ENCODE results near the gene GRK5.

GRK5 gene

DNA sequence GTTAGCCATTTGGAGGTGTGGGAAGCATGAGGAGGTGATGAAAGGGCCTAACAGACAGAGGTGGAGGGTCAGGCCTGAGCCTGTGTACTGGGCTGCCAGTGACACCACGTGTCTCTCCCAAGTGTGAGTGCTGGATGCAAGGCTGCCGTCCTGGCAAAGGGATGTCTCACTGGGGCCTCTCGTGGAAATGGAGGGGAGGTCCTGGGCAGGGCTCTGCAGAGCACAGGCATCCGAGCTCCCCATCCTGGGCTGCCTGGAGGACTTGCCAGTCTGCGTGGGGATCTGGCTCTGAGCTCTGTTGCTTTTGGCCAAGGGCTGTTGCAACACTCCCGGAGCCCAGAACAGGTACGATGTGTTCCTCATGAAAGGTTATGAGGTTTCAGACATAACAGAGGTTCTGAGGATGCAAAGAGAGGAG is 77.3 kb downstream of the GRK5 start:
- no peak overlapping the region for H2BK5ac ChIP-seq (ENCODE audit: low read depth, low read length, poor library complexity, severe bottlenecking)
- WGBS: 88% methylated on average over 7 of the region's 7 CpGs
- H3K4ac ChIP-seq (ENCODE audit: low read depth in 1 of 2, low read length in 2 of 2): no peak overlapping the region

DNA sequence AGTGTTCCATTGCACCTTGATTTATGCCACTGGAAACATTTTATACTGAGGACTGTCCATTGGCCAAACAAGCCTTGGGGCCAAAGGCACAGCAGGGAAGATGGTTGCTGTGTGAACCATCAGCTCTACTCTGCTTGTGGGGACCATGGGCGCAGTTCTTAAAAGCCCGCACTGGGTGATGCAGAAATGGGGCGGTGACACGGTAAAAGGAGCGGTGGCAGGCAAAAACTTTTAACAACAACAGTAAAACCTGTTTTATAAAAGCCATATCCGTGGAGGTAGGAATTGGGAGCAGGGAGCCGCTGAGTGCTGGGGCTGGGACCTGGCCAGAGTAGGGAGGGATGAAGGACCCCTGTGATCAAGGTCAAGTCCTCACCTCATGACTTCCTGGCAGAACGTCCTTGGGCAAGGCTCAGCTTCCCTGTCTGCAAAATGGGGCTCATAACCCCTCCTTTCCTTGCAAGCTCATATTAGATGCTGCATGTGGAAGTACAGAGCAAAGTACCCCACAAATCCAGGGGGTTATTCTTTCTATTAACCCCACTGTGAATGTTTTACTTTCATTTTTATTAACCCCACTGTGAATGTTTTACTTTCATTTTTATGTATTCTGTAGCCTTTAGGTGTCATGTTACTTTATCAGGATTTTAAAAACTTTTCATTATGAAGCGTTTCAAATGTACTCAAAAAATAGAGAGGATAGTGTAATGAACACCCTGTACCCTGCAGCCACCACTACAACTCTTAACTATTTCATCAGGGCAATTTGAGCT is 78.3 kb downstream of the GRK5 start:
- 93% methylated on average over 8 of the region's 9 CpGs for WGBS
- Histone ChIP-seq H3K9me3 (ENCODE audit: control insufficient read depth, low read length) (no peaks in the 10 kb centered on the region), H4K91ac (ENCODE audit: low read length) (no peak overlapping the region), H3K23ac (ENCODE audit: low read length in 2 of 2) (no peak overlapping the region), H3K9ac (ENCODE audit: low read length) (peak overlapping the region; percentile 33), H2AK5ac (ENCODE audit: low read length, severe bottlenecking) (no peak overlapping the region), H2BK120ac (ENCODE audit: low read depth, low read length) (no peak overlapping the region), H3K18ac (ENCODE audit: low read depth in 1 of 2, low read length in 2 of 2) (peak overlapping the region in 1 of 2 experiments; percentile 38), H3K14ac (ENCODE audit: low read length in 2 of 2) (no peak overlapping the region), H3K79me1 (replicated peaks; ENCODE audit: low read length, poor library complexity, severe bottlenecking) (peaks cover 39% of the 10 kb centered on the region), H2BK5ac (ENCODE audit: low read depth, low read length, poor library complexity, severe bottlenecking) (no peak overlapping the region), H2BK12ac (ENCODE audit: low read length in 2 of 2) (no peak overlapping the region), H3K4me1 (ENCODE audit: control insufficient read depth, insufficient read depth, low read depth, low read length) (peaks cover 40% of the 10 kb centered on the region), H3K27ac (ENCODE audit: low read length, poor library complexity, severe bottlenecking) (no peak overlapping the region), H2AFZ (ENCODE audit: low read depth, low read length) (no peak overlapping the region), H3K27me3 (ENCODE audit: control insufficient read depth in 1 of 2, insufficient read depth in 1 of 2, low read length in 2 of 2) (no peaks in the 10 kb centered on the region), H2BK15ac (ENCODE audit: low read depth, poor library complexity, severe bottlenecking) (peak overlapping the region; percentile 4), H3K4me2 (ENCODE audit: low read length, poor library complexity, severe bottlenecking) (no peak overlapping the region), H3K4ac (ENCODE audit: low read depth in 1 of 2, low read length in 2 of 2) (peak overlapping the region in 1 of 2 experiments; percentile 29), H3K4me3 (ENCODE audit: insufficient read depth in 1 of 2, low read depth in 1 of 2, low read length in 2 of 2) (peak overlapping the region in 1 of 2 experiments; percentile 40), H3K36me3 (ENCODE audit: control insufficient read depth in 1 of 2, insufficient read depth in 2 of 2, low read depth in 1 of 2, low read length in 2 of 2) (no peaks in the 10 kb centered on the region), H4K8ac (ENCODE audit: low read length) (peak overlapping the region; percentile 35)
- no peak for DNase-seq

More for the DNA sequence above, 77.3 kb downstream of the GRK5 start:
- Histone ChIP-seq H3K4me2 (ENCODE audit: low read length, poor library complexity, severe bottlenecking) (no peak overlapping the region), H3K23ac (ENCODE audit: low read length in 2 of 2) (no peak overlapping the region), H2BK12ac (ENCODE audit: low read length in 2 of 2) (no peak overlapping the region), H3K27me3 (ENCODE audit: control insufficient read depth in 1 of 2, insufficient read depth in 1 of 2, low read length in 2 of 2) (no peaks in the 10 kb centered on the region), H4K8ac (ENCODE audit: low read length) (no peak overlapping the region), H4K91ac (ENCODE audit: low read length) (no peak overlapping the region), H3K36me3 (ENCODE audit: control insufficient read depth in 1 of 2, insufficient read depth in 2 of 2, low read depth in 1 of 2, low read length in 2 of 2) (peaks cover 0 to under 1% of the 10 kb centered on the region in 2 experiments), H3K4me1 (ENCODE audit: control insufficient read depth, insufficient read depth, low read depth, low read length) (peaks cover 40% of the 10 kb centered on the region), H3K18ac (ENCODE audit: low read depth in 1 of 2, low read length in 2 of 2) (peak overlapping the region in 1 of 2 experiments; percentile 31), H2AFZ (ENCODE audit: low read depth, low read length) (no peak overlapping the region), H2BK120ac (ENCODE audit: low read depth, low read length) (no peak overlapping the region), H2BK15ac (ENCODE audit: low read depth, poor library complexity, severe bottlenecking) (no peak overlapping the region), H3K9me3 (ENCODE audit: control insufficient read depth, low read length) (no peaks in the 10 kb centered on the region), H3K14ac (ENCODE audit: low read length in 2 of 2) (no peak overlapping the region), H3K79me1 (replicated peaks; ENCODE audit: low read length, poor library complexity, severe bottlenecking) (peaks cover 42% of the 10 kb centered on the region), H3K27ac (ENCODE audit: low read length, poor library complexity, severe bottlenecking) (no peak overlapping the region), H3K9ac (ENCODE audit: low read length) (no peak overlapping the region), H2AK5ac (ENCODE audit: low read length, severe bottlenecking) (no peak overlapping the region), H3K4me3 (ENCODE audit: insufficient read depth in 1 of 2, low read depth in 1 of 2, low read length in 2 of 2) (no peak overlapping the region)
- DNase-seq: no peak

DNA sequence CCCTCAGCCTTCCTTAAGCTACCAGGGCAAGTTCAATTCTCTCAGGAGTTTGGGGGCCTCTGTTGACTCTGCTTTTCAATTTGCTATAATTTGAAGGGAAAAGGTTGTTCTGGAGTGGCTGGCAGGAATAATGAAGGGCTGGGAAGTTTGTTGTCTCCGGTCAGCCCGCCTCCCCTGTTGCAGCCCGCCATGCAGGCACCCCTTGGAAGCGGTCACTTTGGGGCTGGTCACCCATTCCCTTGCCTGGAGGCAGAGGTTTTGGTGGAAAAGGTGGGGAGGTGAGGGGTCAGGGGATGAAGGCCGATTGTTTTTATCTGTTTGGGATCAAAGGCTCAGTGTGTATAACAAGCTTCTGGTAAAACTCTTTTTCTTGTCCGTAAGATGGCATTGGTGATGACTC is 79.1 kb downstream of the GRK5 start:
- Histone ChIP-seq H3K18ac (ENCODE audit: low read depth in 1 of 2, low read length in 2 of 2) (peak overlapping the region in 1 of 2 experiments; percentile 76), H2BK15ac (ENCODE audit: low read depth, poor library complexity, severe bottlenecking) (no peak overlapping the region), H3K36me3 (ENCODE audit: control insufficient read depth in 1 of 2, insufficient read depth in 2 of 2, low read depth in 1 of 2, low read length in 2 of 2) (no peaks in the 10 kb centered on the region), H2BK5ac (ENCODE audit: low read depth, low read length, poor library complexity, severe bottlenecking) (no peak overlapping the region), H3K14ac (ENCODE audit: low read length in 2 of 2) (no peak overlapping the region), H3K4ac (ENCODE audit: low read depth in 1 of 2, low read length in 2 of 2) (no peak overlapping the region), H2BK120ac (ENCODE audit: low read depth, low read length) (no peak overlapping the region), H2BK12ac (ENCODE audit: low read length in 2 of 2) (no peak overlapping the region), H4K91ac (ENCODE audit: low read length) (no peak overlapping the region), H3K9ac (ENCODE audit: low read length) (no peak overlapping the region), H3K27ac (ENCODE audit: low read length, poor library complexity, severe bottlenecking) (no peak overlapping the region), H3K79me1 (replicated peaks; ENCODE audit: low read length, poor library complexity, severe bottlenecking) (peaks cover 41% of the 10 kb centered on the region), H2AFZ (ENCODE audit: low read depth, low read length) (no peak overlapping the region), H3K9me3 (ENCODE audit: control insufficient read depth, low read length) (no peaks in the 10 kb centered on the region), H2AK5ac (ENCODE audit: low read length, severe bottlenecking) (no peak overlapping the region), H3K23ac (ENCODE audit: low read length in 2 of 2) (no peak overlapping the region), H3K4me1 (ENCODE audit: control insufficient read depth, insufficient read depth, low read depth, low read length) (peaks cover 34% of the 10 kb centered on the region), H3K27me3 (ENCODE audit: control insufficient read depth in 1 of 2, insufficient read depth in 1 of 2, low read length in 2 of 2) (no peaks in the 10 kb centered on the region), H4K8ac (ENCODE audit: low read length) (no peak overlapping the region), H3K4me2 (ENCODE audit: low read length, poor library complexity, severe bottlenecking) (no peak overlapping the region), H3K4me3 (ENCODE audit: insufficient read depth in 1 of 2, low read depth in 1 of 2, low read length in 2 of 2) (no peak overlapping the region)
- 95% methylated on average over 6 of the region's 6 CpGs for WGBS
- no peak for DNase-seq

DNA sequence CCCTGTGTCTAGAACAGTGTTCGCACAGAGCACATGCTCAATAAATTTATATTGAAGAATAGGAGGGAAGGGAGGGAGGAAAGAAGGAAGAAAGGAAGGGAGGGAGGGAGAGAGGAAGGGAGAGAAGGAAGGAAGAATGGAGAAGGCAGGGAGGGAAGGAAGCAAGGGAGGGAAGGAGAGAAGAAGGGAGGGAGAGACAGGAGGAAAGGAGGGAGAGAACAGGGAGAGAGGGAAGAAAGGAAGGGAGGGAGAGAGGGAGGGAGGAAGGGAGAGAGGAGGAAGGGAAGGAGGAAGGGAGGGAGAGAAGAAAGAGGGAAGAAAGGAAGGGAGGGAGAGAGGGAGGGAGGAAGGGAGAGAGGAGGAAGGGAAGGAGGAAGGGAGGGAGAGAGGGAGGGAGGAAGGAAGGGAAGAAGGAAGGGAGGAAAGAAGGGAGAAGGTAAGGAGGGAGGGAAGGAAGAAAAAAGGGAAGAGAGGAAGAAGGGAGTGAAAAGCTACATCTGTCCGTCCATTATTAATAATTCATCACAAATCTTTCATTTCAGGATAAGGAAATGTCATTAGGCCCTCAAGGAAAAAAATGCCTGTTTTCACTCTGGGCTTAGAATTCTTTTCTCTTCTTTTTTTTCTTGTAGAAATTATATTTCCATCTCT is 79.7 kb downstream of the GRK5 start:
- no peak overlapping the region for H2BK12ac ChIP-seq (ENCODE audit: low read length in 2 of 2)
- peak overlapping the region in 1 of 2 experiments; percentile 39 for H3K14ac ChIP-seq (ENCODE audit: low read length in 2 of 2)
- H3K4me3 ChIP-seq (ENCODE audit: insufficient read depth in 1 of 2, low read depth in 1 of 2, low read length in 2 of 2): no peak overlapping the region
- H3K4me2 ChIP-seq (ENCODE audit: low read length, poor library complexity, severe bottlenecking): no peak overlapping the region
- no peak overlapping the region for H4K91ac ChIP-seq (ENCODE audit: low read length)
- H3K23ac ChIP-seq (ENCODE audit: low read length in 2 of 2): no peak overlapping the region
- H3K27me3 ChIP-seq (ENCODE audit: control insufficient read depth in 1 of 2, insufficient read depth in 1 of 2, low read length in 2 of 2): no peaks in the 10 kb centered on the region
- no peak overlapping the region for H2AK5ac ChIP-seq (ENCODE audit: low read length, severe bottlenecking)
- H3K79me1 ChIP-seq (replicated peaks; ENCODE audit: low read length, poor library complexity, severe bottlenecking): peaks cover 41% of the 10 kb centered on the region
- no peak overlapping the region for H3K9ac ChIP-seq (ENCODE audit: low read length)
- no peak overlapping the region for H2BK120ac ChIP-seq (ENCODE audit: low read depth, low read length)
- H2BK5ac ChIP-seq (ENCODE audit: low read depth, low read length, poor library complexity, severe bottlenecking): no peak overlapping the region
- no peak overlapping the region for H3K27ac ChIP-seq (ENCODE audit: low read length, poor library complexity, severe bottlenecking)
- H4K8ac ChIP-seq (ENCODE audit: low read length): no peak overlapping the region
- DNase-seq: no peak
- H3K9me3 ChIP-seq (ENCODE audit: control insufficient read depth, low read length): no peaks in the 10 kb centered on the region
- H3K4ac ChIP-seq (ENCODE audit: low read depth in 1 of 2, low read length in 2 of 2): no peak overlapping the region
- H2BK15ac ChIP-seq (ENCODE audit: low read depth, poor library complexity, severe bottlenecking): no peak overlapping the region
- H3K4me1 ChIP-seq (ENCODE audit: control insufficient read depth, insufficient read depth, low read depth, low read length): peaks cover 29% of the 10 kb centered on the region
- 100% methylated on average over 1 of the region's 2 CpGs for WGBS
- H3K18ac ChIP-seq (ENCODE audit: low read depth in 1 of 2, low read length in 2 of 2): no peak overlapping the region
- H3K36me3 ChIP-seq (ENCODE audit: control insufficient read depth in 1 of 2, insufficient read depth in 2 of 2, low read depth in 1 of 2, low read length in 2 of 2): no peaks in the 10 kb centered on the region
- no peak overlapping the region for H2AFZ ChIP-seq (ENCODE audit: low read depth, low read length)

Data from mesenchymal stem cell (in vitro differentiated cells and primary cell).